ENCODE results near the gene FGGY. TPM values are rescaled to one million over a fixed set of nuclear protein-coding genes. Genes with fewer than 3 reads are reported as not detected.

The FGGY gene
- total RNA-seq, 1 experiment from 2014 or later = 14.6 TPM

GRCh38 chr1:59554752-59555151 lies 257.9 kb downstream of the FGGY start:
- no peaks in the 10 kb centered on the region for H3K4me1 ChIP-seq (ENCODE audit: insufficient read depth, low read length)
- H2BK120ac ChIP-seq (ENCODE audit: low read depth, low read length, poor library complexity, severe bottlenecking) = no peak overlapping the region
- no peaks in the 10 kb centered on the region for H4K20me1 ChIP-seq (ENCODE audit: control insufficient read depth, insufficient read depth, insufficient read length)
- TF ChIP-seq, protein P1, sequence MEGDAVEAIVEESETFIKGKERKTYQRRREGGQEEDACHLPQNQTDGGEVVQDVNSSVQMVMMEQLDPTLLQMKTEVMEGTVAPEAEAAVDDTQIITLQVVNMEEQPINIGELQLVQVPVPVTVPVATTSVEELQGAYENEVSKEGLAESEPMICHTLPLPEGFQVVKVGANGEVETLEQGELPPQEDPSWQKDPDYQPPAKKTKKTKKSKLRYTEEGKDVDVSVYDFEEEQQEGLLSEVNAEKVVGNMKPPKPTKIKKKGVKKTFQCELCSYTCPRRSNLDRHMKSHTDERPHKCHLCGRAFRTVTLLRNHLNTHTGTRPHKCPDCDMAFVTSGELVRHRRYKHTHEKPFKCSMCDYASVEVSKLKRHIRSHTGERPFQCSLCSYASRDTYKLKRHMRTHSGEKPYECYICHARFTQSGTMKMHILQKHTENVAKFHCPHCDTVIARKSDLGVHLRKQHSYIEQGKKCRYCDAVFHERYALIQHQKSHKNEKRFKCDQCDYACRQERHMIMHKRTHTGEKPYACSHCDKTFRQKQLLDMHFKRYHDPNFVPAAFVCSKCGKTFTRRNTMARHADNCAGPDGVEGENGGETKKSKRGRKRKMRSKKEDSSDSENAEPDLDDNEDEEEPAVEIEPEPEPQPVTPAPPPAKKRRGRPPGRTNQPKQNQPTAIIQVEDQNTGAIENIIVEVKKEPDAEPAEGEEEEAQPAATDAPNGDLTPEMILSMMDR (conservative IDR thresholded peaks at IDR 0.05) = no peak
- H2AK5ac ChIP-seq (ENCODE audit: insufficient read length, low read length) = no peak overlapping the region
- no peak overlapping the region for H3K14ac ChIP-seq (ENCODE audit: insufficient read depth, low read length)
- no peak for DNase-seq
- no peak overlapping the region for H2AFZ ChIP-seq (ENCODE audit: low read length)
- H3K4ac ChIP-seq (ENCODE audit: low read depth, low read length) = no peak overlapping the region
- H3K79me2 ChIP-seq (ENCODE audit: insufficient read depth, low read length) = no peaks in the 10 kb centered on the region
- H2BK12ac ChIP-seq (ENCODE audit: insufficient read length, low read depth, low read length) = no peak overlapping the region
- no peak overlapping the region for H3K56ac ChIP-seq (ENCODE audit: insufficient read length, low read depth, low read length)
- no peak overlapping the region for H4K91ac ChIP-seq (ENCODE audit: insufficient read length, low read depth, low read length)
- Mint-ChIP-seq H3K27me3 (ENCODE audit: low read depth) (no peaks in the 10 kb centered on the region), H3K9me3 (peaks cover 15 to 17% of the 10 kb centered on the region in 2 experiments), H3K27ac (no peak overlapping the region), H3K4me3 (no peak overlapping the region), H3K36me3 (ENCODE audit: insufficient read depth in 1 of 3, low read depth in 3 of 3) (peaks cover 13 to 19% (median 13%) of the 10 kb centered on the region in 3 experiments; a peak in 6 of 7 replicates), H3K4me1 (peaks cover 8 to 22% of the 10 kb centered on the region in 2 experiments; a peak in 2 of 4 replicates)
- no peaks in the 10 kb centered on the region for H3K79me1 ChIP-seq (ENCODE audit: insufficient read depth, low read depth, low read length, poor library complexity, severe bottlenecking)
- no peaks in the 10 kb centered on the region for H3K27me3 ChIP-seq (ENCODE audit: insufficient read depth, low read length)
- no peak overlapping the region for H3K27ac ChIP-seq (ENCODE audit: insufficient read length, low read depth, low read length)
- no peak overlapping the region for H4K5ac ChIP-seq (ENCODE audit: insufficient read length, low read depth, low read length)
- no peak overlapping the region for H3K4me2 ChIP-seq (ENCODE audit: insufficient read depth, insufficient read length, low read length)
- no peak overlapping the region for H4K8ac ChIP-seq (replicated peaks; ENCODE audit: insufficient read length, low read depth, low read length)
- H3K18ac ChIP-seq (ENCODE audit: insufficient read length, low read depth, low read length) = no peak overlapping the region
- no peak overlapping the region for H2BK5ac ChIP-seq (ENCODE audit: insufficient read length, low read length)
- no peak overlapping the region for H2BK20ac ChIP-seq (ENCODE audit: low read depth, low read length, poor library complexity, severe bottlenecking)
- H3K23ac ChIP-seq (ENCODE audit: insufficient read length, low read depth, low read length) = no peak overlapping the region
- H3K9ac ChIP-seq (ENCODE audit: extremely low read depth, insufficient read length, low read length) = no peak overlapping the region
- no peak overlapping the region for H3T11ph ChIP-seq (ENCODE audit: low read length)
- H3K9me3 ChIP-seq (ENCODE audit: control insufficient read depth, low read depth, low read length) = no peaks in the 10 kb centered on the region
- WGBS (ENCODE audit: extremely low coverage, insufficient read length, low lambda C conversion rate) = no CpG with 5 or more reads among the region's 4 CpGs
- H3K23me2 ChIP-seq (ENCODE audit: insufficient read length, low read depth, low read length, poor library complexity, severe bottlenecking) = no peaks in the 10 kb centered on the region
- H2BK15ac ChIP-seq (ENCODE audit: low read depth, low read length) = no peak overlapping the region
